C4-2B (cell line): ENCODE results near the gene TNFRSF12A.

ENCODE experiments used
- ZFX ChIP-seq: fragments of 450-650 bp; IDR thresholded peaks from 2 replicates; pipeline ENCODE4 v1.6.1; 2017
- TF ChIP-seq, protein P1 (sequence below): fragments of 450-650 bp; conservative IDR thresholded peaks from 2 replicates; pipeline ENCODE4 v1.5.1; 2017; ENCODE audit warnings: mild to moderate bottlenecking

DNA sequence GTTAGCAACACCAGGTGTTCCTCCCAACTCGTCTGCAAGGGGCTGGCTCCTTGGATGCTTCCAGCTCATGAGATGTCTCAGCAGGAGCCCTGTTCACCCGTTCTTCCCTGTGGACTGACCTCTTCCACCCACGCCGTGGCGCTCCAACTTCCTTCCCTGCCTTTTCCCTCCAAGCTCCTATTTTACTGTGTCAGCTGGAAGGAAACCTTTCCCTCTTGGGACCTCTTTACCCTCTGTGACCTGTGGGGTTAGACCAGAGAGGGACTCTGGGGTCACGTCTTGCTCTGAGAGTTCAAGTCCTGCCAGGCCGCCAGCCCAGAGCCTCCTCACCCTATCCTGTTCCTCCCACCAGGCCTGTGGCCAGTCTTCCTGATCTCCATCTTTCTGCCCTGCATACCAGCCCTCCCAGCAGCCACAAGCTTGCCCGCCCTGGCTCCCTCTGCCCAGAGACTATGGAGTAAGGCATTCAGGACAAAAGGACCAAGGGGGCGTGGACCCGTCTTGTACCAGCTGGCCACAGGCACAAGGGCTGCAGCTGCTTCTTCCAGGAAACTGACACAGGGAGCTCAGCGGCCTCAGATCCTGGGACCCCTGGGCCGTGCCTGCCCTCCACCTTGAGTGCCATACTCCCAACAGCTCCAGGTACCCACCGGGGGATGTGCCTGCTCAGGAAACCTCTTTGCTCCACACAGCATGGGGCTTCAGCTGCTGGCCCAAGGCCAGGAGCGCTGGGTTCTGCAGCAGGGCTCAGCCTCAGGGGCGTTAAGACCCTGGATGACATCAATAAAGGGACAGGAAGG lies 48.0 kb upstream of the TNFRSF12A start:
- TF ChIP-seq, protein P1, sequence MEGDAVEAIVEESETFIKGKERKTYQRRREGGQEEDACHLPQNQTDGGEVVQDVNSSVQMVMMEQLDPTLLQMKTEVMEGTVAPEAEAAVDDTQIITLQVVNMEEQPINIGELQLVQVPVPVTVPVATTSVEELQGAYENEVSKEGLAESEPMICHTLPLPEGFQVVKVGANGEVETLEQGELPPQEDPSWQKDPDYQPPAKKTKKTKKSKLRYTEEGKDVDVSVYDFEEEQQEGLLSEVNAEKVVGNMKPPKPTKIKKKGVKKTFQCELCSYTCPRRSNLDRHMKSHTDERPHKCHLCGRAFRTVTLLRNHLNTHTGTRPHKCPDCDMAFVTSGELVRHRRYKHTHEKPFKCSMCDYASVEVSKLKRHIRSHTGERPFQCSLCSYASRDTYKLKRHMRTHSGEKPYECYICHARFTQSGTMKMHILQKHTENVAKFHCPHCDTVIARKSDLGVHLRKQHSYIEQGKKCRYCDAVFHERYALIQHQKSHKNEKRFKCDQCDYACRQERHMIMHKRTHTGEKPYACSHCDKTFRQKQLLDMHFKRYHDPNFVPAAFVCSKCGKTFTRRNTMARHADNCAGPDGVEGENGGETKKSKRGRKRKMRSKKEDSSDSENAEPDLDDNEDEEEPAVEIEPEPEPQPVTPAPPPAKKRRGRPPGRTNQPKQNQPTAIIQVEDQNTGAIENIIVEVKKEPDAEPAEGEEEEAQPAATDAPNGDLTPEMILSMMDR: no peak
- TF ChIP-seq ZFX: no peak
